Measurements from ENCODE around the gene MACROD1. TPM values are rescaled to one million over a fixed set of nuclear protein-coding genes. Genes with fewer than 3 reads are reported as not detected.
A peak's percentile ranks its signal among the peaks of the same experiment; 100 is the strongest.

MACROD1 gene
- total RNA-seq, 1 donor from 2014 or later = 12.3 TPM

DNA sequence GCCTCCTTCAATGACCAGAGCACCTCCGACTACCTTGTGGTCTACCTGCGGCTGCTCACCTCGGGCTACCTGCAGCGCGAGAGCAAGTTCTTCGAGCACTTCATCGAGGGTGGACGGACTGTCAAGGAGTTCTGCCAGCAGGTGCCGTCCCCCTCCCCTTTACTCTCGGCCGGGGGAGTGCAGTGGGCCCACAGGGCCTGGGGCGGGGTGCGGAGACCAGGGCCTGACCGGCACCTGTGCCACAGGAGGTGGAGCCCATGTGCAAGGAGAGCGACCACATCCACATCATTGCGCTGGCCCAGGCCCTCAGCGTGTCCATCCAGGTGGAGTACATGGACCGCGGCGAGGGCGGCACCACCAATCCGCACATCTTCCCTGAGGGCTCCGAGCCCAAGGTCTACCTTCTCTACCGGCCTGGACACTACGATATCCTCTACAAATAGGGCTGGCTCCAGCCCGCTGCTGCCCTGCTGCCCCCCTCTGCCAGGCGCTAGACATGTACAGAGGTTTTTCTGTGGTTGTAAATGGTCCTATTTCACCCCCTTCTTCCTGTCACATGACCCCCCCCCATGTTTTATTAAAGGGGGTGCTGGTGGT, 168.7 kb downstream of the MACROD1 start:
- H3K36me3 ChIP-seq (ENCODE audit: control insufficient read depth, insufficient read depth, low read length) = peaks cover 7% of the 10 kb centered on the region
- peaks cover 17% of the 10 kb centered on the region for H3K27me3 ChIP-seq (ENCODE audit: control insufficient read depth, insufficient read depth, low read length)
- no peak for DNase-seq (ENCODE audit: low read depth)
- H3K4me3 ChIP-seq (ENCODE audit: low read depth, low read length) = no peak overlapping the region
- TF ChIP-seq, protein P1, sequence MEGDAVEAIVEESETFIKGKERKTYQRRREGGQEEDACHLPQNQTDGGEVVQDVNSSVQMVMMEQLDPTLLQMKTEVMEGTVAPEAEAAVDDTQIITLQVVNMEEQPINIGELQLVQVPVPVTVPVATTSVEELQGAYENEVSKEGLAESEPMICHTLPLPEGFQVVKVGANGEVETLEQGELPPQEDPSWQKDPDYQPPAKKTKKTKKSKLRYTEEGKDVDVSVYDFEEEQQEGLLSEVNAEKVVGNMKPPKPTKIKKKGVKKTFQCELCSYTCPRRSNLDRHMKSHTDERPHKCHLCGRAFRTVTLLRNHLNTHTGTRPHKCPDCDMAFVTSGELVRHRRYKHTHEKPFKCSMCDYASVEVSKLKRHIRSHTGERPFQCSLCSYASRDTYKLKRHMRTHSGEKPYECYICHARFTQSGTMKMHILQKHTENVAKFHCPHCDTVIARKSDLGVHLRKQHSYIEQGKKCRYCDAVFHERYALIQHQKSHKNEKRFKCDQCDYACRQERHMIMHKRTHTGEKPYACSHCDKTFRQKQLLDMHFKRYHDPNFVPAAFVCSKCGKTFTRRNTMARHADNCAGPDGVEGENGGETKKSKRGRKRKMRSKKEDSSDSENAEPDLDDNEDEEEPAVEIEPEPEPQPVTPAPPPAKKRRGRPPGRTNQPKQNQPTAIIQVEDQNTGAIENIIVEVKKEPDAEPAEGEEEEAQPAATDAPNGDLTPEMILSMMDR (IDR thresholded peaks at IDR 0.05; ENCODE audit: insufficient read depth, low read length, poor library complexity, severe bottlenecking) = no peak

DNA sequence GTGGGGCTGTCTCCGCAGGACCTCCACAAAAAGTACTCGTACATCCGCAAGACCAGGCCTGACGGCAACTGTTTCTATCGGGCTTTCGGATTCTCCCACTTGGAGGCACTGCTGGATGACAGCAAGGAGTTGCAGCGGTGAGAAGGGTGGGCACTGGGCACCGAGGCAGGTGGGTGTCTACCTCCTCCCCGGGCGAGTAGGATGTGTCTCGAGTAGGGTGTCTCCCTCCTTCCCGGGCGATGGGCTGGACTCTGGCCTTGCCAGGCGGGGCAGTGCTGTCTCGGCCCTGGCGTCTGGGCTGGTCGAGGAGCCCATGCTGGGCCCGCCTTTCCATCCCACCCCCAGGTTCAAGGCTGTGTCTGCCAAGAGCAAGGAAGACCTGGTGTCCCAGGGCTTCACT, 169.4 kb downstream of the MACROD1 start:
- Histone ChIP-seq H3K27me3 (ENCODE audit: control insufficient read depth, insufficient read depth, low read length) (peaks cover 16% of the 10 kb centered on the region), H3K4me3 (ENCODE audit: low read depth, low read length) (no peak overlapping the region), H3K36me3 (ENCODE audit: control insufficient read depth, insufficient read depth, low read length) (peaks cover 7% of the 10 kb centered on the region)
- DNase-seq (ENCODE audit: low read depth) = no peak
- TF ChIP-seq, protein P1 (IDR thresholded peaks at IDR 0.05; ENCODE audit: insufficient read depth, low read length, poor library complexity, severe bottlenecking) = no peak

DNA sequence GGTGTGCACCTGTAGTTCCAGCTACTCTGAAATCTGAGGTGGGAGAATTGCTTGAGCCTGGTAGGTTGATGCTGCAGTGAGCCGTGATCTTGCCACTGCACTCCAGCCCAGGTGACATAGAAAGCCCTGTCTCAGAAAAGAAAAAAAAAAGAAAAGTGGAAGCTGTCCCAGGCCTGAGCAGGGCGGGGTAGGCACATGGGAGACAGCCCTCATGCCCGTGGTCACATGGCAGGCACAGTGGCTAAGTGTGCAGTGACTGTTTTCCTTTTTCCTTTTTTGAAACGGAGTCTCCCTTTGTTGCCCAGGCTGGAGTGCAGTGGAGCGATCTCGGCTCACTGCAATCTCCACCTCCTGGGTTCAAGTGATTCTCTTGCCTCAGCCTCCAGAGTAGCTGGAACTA, 171.9 kb downstream of the MACROD1 start:
- DNase-seq (ENCODE audit: low read depth) = no peak
- H3K36me3 ChIP-seq (ENCODE audit: control insufficient read depth, insufficient read depth, low read length) = peaks cover 8% of the 10 kb centered on the region
- no peak overlapping the region for H3K4me3 ChIP-seq (ENCODE audit: low read depth, low read length)
- TF ChIP-seq, protein P1 (IDR thresholded peaks at IDR 0.05; ENCODE audit: insufficient read depth, low read length, poor library complexity, severe bottlenecking) = no peak
- no peaks in the 10 kb centered on the region for H3K27me3 ChIP-seq (ENCODE audit: control insufficient read depth, insufficient read depth, low read length)

DNA sequence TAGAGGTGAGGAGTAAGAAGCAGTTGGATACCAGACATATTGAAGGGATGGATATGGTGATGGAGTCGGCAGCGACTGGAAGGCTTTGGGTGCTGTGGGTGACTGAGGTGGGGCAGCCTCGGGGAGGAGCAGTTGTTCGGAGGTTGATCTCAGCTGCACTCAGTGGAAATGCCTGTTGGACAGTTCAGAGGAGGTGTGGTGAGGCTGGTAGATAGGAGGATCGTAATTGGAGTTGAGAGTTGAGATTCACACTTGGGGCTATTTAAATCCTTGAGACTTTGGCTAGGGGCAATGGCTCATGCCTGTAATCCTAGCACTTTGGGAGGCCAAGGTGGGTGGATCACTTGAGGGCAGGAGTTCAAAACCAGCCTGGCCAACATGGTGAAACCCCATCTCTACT, 172.8 kb downstream of the MACROD1 start:
- TF ChIP-seq, protein P1 (IDR thresholded peaks at IDR 0.05; ENCODE audit: insufficient read depth, low read length, poor library complexity, severe bottlenecking) = no peak
- H3K4me3 ChIP-seq (ENCODE audit: low read depth, low read length) = no peak overlapping the region
- peaks cover 12% of the 10 kb centered on the region for H3K36me3 ChIP-seq (ENCODE audit: control insufficient read depth, insufficient read depth, low read length)
- H3K27me3 ChIP-seq (ENCODE audit: control insufficient read depth, insufficient read depth, low read length) = no peaks in the 10 kb centered on the region
- DNase-seq (ENCODE audit: low read depth) = no peak

DNA sequence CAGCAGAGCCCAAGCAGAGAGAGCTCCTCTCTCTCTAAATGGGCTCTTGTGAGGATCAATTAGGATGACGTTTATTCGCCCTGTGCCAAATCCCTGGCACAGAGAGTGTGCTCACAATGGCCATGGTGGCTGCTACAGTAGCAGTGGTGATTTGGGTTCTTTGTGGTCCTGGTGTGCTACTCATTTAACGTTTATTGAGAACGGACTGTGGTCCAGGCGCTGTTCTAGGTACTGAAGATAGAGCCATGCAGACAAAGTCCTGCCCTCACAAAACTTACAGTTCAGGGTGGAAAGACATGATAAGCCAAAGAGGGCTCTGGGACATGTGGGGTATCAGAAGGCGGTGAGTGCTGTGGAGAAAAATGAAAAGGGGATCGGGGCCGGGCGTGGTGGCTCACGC, 174.4 kb downstream of the MACROD1 start:
- Histone ChIP-seq H3K36me3 (ENCODE audit: control insufficient read depth, insufficient read depth, low read length) (peaks cover 7% of the 10 kb centered on the region), H3K4me3 (ENCODE audit: low read depth, low read length) (no peak overlapping the region), H3K27me3 (ENCODE audit: control insufficient read depth, insufficient read depth, low read length) (no peaks in the 10 kb centered on the region)
- DNase-seq (ENCODE audit: low read depth) = no peak
- TF ChIP-seq, protein P1 (IDR thresholded peaks at IDR 0.05; ENCODE audit: insufficient read depth, low read length, poor library complexity, severe bottlenecking) = no peak

DNA sequence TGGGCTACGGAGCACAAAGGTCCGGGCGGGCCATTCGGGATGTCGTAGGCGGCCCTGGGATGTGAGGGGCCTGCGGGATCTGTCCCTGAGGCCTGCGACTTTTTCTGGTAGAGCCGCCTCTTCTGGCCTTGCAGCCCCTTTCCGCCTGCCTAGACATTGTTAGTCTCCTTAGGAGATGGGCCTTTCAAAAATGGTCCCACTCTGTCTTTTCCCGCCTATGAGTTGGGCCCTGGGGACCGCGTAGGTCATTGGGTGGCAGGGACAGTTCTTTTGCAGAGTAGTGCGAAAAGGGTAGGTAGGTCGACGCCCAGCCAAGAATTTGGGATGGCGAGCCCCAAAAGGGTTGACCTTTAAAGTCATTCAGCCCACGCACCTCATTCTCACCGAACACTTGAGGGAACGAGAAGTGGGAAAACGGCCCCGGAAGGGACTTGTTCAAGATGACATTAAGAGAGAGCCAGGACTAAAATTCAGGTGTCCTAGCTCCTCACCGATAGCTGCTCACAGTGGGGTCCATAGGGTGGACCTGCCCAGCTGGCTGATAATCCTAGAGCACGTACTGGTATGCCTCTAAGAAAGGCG, 178.9 kb downstream of the MACROD1 start:
- TF ChIP-seq, protein P1 (IDR thresholded peaks at IDR 0.05; ENCODE audit: insufficient read depth, low read length, poor library complexity, severe bottlenecking) = no peak
- Histone ChIP-seq H3K36me3 (ENCODE audit: control insufficient read depth, insufficient read depth, low read length) (peaks cover 6% of the 10 kb centered on the region), H3K27me3 (ENCODE audit: control insufficient read depth, insufficient read depth, low read length) (no peaks in the 10 kb centered on the region), H3K4me3 (ENCODE audit: low read depth, low read length) (peak overlapping the region; percentile 87)
- no peak for DNase-seq (ENCODE audit: low read depth)

All from kidney epithelial cell (primary cell).